HG02870 (cell line): ENCODE measurements around the gene EIF1.
"Not testable (repeated sequence)": the region's sequence is repeated elsewhere in the genome, so short reads cannot be mapped to it uniquely, and the experiment has no call there.

ENCODE experiments used
- ATAC-seq: cut with Tn5 transposase; IDR thresholded peaks from one replicate; pipeline ENCODE4 v1.9.1; 2021; ENCODE audit warnings: mild to moderate bottlenecking, moderate library complexity; ENCODE audit not compliant: unreplicated experiment

The EIF1 gene

DNA sequence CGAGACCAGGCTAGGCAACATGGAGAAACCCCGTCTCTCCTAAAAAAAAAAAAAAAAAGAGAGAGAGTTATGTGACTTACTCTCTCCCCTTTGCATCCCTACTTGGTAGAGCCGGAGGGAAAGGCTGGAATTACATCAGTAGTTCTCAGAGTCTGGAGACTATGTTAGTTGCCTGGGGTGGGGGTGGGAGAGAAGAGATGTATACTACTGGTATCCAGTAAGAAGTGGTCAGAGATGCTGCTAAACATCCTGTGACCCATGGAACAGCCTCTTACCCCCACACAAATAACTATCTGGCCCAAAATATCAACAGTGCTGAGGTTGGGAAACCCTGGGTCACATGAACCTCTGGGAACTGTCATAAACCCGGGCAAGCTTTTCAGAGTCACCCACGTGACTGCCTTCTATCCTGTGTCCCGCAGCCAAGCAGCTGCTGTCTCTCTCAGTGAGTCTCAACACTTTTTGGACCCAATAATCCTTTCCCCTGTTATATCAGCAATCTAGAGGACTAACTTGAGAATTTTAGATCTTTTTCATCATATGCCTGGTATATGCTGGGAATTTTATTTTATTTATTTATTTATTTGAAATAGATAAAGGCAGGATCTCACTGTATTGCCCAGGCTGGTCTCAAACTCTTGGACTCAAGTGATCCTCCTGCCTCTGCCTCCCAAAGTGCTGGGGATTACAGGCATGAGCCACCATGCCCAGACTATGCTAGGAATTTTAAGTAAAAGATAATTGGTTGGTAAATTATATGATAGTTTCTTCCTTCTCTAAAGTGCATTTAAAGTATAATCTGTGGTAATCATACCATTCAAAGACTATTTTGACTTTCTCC lies 8.7 kb downstream of the EIF1 start:
- ATAC-seq: no peak

DNA sequence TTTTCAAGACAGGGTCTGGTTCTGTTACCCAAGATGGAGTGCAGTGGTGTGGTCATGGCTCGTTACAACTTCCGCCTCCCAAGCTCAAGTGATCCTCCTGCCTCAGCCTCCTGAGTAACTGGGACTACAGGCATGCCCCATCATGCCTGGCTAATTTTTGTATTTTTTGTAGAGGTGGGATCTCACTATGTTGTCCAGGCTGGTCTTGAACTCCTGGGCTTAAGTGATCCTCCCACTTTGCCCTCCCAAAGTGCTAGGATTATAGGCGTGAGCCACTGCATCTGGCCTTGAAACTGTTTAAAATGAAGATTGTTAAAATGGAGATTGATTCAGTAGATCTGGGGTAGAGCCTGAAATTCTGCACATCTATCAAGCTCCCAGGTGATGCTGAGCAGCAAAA lies 12.2 kb downstream of the EIF1 start:
- not testable (repeated sequence) for ATAC-seq

DNA sequence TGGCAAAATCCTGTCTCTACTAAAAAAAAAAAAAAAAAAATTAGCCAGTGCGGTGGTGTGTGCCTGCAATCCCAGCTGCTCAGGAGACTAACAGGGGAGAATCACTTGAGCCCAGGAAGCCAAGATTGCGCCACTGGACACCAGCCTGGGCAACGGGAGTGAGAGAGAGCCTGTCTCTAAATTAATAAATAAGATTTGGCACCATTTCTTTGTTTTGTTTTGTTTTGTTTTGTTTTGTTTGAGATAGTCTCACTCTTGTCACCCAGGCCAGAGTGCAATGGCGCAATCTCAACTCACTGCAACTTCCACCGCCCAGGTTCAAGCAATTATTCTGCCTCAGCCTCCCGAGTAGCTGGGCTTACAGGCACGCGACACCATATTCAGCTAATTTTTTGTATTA lies 14.0 kb downstream of the EIF1 start:
- no peak for ATAC-seq

DNA sequence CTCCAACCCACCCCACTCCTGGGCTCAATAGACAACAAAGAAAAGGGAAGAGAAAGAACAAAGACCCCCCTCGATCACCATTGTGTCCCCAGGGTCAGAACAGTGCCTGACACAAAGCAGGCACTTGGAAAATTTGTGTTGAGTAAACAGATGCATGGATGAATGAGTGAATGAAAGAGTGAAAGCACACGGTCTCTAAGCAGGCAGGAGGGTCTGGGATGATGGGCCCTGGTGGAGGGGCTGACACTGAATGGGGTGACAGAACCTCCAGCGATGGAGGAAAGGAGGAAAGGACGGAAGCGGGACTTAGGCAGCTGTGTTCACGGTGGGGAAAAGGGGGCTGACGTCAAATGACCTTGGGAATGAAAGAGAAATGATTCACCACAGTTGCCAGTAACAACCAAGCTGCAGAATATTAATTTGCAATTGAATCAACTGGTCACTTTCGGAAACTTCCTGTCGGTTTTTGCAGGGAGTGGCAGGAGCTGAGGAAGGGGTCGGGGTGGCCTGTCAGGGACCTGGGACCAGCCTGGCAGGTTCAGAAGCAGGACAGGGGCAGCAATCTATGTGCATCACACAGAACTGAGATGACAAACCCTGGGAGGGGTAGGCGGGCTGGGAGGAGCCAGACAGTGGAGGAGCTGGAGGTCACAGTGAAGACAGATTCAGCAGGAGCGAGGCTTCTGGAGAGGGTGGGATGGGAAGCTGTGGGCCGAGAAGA lies 16.7 kb downstream of the EIF1 start:
- no peak for ATAC-seq

DNA sequence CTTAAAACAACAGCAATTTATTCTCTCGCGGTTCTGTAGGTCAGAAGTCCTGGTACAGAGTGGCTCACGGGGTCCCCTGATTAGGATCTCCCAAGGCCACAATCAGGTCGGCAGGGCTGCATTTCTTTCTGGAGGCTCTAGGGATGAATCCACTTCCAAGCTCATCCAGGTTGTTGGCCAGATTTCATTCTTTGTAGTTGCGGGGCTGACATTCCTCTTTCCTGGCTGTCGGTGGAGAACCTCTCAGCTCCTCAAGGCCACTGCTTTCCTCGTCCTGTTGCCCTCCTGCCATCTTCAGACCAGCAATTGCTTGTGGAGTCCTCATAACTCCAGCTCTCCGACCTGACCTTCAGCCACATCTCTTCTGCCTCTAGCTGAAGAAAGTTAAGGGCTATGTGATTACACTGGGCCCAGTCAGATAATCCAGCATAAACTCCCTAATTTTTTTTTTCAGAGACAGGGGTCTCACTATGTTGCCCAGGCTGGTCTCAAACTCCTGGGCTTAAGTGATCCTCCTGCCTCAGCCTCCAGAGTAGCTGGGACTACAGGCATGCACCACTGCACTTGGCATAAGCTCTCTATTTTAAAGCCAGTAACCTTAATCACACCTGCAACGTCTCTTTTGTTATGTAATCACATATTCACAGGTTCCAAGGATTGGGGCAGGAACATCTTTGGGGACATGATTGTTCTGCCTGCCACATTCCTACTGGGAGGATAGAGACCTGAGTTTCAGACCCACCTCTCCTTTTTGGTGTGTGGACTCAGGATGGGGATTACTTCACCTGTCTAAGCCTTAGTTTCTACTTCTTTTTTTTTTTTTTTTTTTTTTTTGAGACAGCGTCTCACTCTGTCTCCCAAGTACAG lies 19.4 kb downstream of the EIF1 start:
- no peak for ATAC-seq

DNA sequence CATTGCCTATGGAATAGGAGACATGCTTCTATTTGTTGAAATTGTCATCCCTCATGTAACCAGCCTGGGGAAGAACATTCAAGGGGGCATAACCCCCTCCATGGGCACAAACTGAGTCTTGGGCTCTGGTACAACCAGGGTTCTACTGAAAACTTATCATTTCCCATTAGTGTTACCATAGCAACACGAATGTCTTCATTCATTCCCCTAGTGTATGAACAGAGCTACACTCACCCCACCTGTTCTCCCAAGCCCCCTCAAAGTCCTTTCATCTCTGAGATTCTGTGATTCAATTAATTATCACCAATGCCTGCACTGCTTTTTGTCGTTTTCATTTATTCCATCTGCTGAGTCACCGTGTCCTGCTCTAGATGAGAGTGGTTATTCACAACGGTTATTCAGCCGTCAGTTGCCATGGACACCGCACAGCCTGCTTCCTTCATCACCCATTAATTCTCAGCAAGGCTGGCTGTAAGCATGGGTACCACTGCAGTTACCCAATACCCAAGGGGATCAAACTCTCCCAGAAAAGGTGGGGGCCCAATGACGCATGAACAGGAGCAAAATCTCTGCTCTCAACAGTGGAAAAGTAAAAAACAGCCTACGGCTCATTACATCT lies 21.9 kb downstream of the EIF1 start:
- ATAC-seq: no peak

DNA sequence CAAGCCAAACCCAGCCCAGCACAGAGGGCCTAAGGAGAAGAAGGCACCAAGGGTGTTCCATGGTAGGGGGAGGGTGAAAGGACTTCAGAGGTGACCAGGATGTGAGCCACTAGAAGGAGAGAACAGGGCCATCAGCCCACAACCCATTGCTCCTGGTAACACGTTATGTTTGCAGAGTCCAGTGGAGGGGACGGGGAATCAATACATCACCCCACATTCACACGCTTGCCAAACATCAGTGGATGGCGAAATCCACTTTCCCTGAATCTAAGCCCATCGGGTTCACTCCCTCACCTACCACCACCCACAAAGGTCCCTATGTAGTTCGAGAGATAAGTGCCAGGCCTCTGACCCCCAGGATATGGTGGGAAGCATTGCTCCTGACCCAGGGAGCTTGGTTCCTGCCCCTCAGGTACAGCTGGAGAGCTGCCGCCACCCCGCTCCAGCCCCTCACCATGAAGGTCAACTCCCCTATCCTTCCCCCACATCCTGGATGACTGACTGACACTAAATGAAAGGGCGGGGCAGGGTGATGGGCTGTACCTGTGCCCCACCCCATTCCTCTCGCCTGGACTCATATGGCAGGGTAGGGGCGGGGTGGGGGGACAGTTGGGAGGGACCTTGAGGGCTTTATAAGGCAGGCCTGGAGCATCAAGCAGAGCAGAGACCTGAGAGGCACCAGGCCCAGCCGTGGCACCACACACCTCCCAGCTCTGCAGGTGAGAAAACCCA lies 23.1 kb downstream of the EIF1 start, which contains the start of gene GAST:
Gene GAST, plus strand, starts transcription at position 663 of the 732 bp plus-strand sequence. CDS start 3,106 bp downstream, outside the sequence.
- no peak for ATAC-seq

DNA sequence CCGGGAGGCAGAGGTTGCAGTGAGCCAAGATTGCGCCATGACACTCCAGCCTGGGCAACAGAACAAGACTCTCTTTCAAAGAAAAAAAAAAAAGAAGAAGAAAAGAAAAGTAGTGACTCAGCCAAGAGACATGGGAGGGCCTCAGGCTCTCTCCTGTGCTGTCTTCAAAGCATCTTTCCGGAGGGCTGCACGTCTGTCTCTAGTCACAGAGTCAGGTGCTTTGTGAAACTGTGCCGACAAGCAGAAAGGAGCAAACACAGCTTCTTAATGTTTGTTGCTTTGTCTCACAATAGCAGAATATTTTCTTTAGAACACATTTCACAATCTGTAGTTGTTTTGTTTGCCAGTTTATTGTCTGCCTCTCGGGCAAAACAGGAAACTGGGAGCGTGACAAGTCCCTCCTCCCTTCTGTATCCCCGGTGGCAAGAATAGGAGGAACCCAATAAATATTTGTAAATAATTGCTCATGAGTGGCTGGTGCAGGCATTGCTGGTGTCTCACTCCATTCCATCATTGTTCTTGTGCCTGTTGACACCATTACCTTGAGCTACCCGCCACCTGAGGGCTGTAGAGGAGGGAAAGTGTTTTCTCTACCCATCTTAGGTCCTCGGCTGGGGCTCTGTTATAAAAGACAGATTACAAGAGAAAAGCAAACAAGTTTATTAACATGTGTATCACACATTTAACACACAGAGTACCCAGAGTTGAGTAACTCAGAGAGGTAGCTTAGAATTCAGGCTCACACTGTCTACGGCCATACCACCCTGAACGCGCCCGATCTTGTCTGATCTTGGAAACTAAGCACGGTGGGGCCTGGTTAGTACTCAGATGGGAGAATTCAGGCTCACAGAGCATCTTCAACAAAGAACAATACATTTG lies 29.0 kb downstream of the EIF1 start:
- no peak for ATAC-seq

DNA sequence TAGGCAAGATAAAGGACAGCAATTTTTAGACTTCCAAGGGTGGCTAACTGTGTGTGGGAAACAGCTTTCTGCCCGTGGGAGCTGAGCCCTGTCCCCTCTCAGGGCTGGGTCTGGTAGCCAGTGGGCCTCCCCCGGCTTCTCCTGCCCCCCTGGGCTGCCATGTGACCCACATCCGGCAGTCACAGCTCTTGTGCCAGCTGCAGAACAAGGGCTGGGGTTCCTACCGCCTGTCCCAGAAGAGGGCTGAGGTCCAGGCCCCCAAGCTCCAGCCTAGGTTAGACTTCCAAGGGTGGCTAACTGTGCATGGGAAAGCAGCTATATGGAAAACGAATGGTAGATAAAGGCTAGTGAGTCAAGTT lies 29.6 kb downstream of the EIF1 start:
- ATAC-seq: no peak

DNA sequence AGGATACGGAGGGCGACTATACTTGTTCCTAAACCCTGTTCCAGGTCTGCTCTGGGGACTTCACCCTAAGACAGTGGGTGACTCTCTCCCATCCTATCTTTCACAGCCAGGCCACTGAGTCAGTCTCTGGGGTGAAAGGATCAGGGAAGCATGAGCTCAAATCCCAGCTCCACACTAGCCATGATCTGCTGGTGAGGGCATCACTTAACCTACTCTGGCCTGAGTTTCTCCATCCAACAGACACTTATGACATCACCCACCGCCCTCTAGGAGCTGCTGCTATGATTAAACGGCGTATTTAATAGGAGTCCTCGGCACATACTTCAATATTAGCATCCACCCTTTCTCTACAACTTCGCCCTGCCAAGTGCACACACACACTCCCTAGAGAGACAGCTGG lies 33.5 kb downstream of the EIF1 start:
- ATAC-seq: no peak

DNA sequence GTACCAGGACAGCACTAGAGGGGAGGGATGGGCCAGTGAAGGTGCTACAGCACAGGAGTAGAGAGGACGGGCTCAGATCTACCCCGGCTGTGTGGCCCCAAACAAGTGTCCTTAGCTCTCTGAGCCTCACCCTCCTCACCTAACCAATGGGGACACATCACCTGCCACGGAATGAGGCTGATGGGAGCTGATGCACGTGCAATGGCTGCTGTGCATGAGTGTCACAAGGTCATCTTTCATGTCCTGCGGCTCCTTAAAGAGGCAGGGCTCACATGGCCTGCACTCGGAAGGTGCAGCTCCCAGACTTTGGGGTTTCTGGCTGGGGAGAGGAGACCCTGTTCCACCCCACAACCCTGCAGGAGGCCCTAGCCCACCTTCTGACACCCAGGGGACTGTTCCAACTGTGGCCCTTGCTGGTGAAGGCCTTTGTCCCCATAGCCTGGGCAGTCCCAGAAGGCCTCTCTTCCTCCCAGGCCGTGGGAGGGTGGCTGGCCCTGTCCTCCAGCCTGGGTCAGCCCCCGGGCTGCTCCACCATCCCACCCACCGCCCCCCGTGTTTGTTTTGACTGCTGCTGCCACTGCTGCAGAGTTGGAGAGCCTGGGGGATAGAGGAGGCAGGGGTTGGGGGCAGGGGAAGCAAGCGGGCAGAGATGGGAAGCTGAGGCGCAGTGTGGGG lies 35.3 kb downstream of the EIF1 start:
- ATAC-seq: no peak

DNA sequence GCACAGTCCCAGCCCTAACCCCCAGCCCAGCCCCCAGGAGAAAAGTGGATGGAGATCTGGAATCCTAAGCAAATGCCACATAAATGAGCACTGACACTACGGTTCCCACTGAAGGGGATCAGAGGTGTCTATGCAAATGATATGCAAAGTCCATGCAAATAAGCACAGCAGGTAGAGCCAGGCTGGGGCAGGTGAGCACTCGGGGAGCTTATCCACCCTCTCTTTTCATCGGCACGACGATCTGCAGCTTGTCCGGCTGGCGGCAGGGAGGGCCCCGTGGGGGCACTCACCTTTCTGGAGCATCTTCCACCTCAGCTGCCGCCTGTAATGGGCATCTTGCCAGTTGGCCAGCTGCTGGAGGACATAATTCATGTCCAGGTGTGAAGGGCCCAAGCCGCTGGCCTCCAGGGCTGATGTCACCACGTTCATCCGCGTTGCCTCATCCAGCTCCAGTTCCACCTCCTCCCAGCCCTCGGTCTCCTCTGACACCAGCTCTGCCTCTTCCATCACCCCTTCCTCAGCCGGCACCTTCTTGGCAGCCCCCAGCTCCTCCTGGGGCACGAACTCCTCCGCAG lies 35.9 kb downstream of the EIF1 start:
- ATAC-seq: no peak

DNA sequence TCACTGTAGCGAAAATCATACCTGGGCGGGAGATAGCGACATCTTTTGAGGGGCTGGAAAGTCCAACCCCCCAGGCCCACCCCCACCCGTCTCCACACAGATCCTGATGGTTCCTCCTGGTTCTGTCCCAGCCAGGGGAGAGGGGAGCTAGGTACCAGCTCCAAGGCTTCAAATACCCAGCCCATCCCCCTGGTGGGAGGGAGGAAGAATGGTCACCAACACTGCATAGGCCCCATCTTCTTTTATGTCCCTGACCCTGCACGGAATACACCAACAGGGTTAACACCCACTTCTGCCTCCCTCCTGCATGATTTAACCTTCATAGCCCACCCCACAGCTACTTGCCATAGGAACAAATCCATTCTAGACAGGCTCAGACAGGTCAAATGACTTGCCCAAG lies 36.4 kb downstream of the EIF1 start:
- ATAC-seq: no peak

DNA sequence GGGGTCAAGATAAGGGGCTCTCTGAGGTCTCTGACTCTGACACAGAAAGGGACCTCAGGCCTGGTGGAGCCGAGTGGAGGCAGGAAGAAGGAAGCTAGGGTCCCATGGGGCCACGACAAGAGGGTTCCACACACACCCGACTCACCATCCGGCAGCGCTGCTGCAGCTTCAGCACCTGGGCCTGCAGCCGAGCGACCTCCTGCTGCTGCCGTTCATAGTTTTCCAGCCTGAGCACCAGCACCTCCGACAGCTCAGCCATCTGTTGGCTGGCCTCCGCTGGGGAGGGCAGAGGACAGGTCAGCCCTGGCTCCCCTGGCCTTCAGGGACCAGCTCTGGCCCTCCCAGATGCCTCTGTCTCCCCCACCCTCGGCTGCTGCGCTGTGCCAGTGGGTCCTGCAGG lies 39.4 kb downstream of the EIF1 start:
- no peak for ATAC-seq

DNA sequence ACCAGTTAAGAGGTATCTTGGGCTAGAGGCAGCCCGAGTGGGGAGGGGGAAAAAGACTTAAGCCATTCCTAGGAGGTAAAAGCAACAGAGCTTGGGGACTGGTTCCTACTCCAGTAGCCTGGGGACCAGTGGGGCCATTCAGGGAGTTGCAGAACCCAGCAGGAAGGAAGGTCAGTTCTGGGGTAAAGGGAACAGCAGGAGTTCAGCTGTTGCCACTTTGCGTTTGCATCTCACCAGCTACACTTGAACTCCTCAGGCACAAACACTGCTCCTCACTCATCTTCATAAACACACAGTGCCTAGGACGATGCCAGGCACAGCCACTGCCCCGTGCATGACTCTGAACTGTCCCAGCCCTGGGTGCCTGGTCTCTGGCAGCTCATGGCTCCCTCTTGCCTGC lies 41.8 kb downstream of the EIF1 start:
- ATAC-seq: no peak

DNA sequence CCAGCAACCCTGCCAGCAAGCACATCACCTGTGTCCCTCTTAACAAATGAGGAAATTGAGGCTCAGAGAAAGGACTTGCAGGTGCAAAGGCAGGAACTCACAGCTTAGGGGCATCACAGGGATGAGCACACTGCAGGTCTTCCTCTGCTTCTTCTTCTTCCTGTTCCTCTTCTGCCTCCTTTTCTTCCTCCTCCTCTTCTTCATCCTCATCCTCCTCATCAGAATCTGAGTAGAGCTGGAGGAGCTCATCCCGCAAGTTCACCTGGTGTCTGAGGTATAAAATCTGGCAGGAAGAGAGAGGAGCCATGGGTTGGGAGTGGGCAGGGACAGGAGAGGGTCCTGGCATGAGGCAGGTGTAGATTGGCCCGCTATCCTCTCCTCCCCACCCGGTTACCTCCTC lies 43.2 kb downstream of the EIF1 start:
- ATAC-seq: no peak

DNA sequence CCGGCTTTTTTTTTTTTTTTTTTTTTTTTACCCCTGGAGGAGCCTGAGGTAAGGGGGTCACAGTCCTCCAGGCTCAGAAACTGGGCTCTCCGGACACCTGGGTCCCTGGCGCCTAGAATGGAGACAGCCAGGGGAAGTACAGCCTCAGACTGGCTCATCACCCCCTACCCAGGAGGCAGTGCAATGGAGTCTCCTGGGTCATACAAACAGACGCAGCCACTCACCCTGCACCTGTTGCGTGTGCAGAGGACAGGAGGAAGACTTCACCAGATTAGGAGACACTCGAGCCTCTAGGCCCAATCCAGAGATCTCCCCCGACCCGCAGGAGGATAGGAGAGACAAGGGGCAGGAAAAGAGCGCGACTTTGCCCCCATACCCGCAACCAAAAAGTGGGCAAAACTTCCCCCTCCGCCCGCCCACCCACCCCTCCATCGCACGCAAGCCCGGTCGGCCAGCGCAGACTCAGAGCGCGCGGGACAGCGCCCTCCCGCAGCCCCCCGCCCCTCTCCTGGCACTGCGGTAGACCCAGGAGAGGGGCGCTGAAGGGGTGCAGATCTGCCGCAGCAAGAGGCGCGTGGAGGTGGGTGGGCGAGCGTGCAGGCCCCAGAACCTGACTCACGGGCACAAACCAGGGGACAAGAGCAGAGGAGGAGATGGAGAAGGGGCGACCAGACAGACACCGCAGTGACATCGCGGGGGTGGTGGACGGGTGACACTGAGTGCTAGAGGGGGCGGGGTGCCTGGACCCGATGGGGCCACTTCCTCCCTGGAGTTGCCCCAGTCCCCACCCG lies 44.9 kb downstream of the EIF1 start:
- no peak for ATAC-seq
